ENCODE results near the gene NPAS3.
"Not testable (repeated sequence)": the region's sequence is repeated elsewhere in the genome, so short reads cannot be mapped to it uniquely, and the experiment has no call there.

Gene NPAS3

GRCh38 chr14:33056213-33056612 is 117.5 kb downstream of the NPAS3 start:
- DNase-seq = no peak
- TF ChIP-seq POLR2A (IDR thresholded peaks at IDR 0.05; ENCODE audit: low read length) (no peak), GATA1 (IDR thresholded peaks at IDR 0.05; ENCODE audit: low read depth, low read length) (no peak)

DNA sequence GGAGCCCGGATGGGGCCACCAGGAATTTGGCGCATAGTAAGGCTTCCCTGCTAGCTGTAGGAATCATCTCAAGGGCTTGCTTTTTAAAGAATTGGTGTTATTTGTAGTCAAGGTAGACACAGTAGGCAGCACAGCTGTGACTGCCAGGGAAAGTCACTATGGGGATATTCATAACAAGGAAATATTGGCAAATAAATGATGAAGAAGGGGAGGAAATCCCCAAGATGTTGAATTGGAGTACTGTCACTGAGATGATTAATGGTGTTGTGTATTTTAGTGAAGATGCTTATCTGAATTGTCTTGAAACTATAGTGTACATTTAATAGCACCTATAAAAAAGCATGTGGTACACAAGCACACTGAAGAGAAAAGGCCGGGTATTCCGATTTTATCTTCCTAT is 118.9 kb downstream of the NPAS3 start:
- DNase-seq = no peak
- TF ChIP-seq POLR2A (IDR thresholded peaks at IDR 0.05; ENCODE audit: low read length) = no peak
- no peak for TF ChIP-seq GATA1 (IDR thresholded peaks at IDR 0.05; ENCODE audit: low read depth, low read length)

- TF ChIP-seq POLR2A (IDR thresholded peaks at IDR 0.05; ENCODE audit: low read length) (no peak), GATA1 (IDR thresholded peaks at IDR 0.05; ENCODE audit: low read depth, low read length) (no peak)
- no peak for DNase-seq
Measured at GRCh38 chr14:33061667-33062325, 123.1 kb downstream of the NPAS3 start.

DNA sequence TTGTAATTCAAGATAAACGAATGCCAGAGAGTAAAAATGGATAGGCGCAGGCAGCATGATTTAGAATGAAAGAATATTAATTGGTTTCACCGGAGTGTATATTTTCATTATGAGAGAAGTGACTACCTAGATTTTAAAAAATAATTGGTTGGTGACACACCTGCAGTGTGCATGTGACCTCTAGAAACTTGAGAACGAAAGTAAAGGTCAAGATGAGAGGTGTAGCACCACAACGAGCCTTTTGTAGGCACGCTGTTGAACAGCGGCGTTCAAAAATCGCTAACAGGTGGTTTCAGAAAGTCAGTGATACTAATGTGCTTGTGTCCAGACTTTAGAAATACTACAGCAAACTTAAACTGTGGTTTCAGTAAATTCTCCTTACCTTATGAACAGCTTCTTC is 123.8 kb downstream of the NPAS3 start:
- TF ChIP-seq POLR2A (IDR thresholded peaks at IDR 0.05; ENCODE audit: low read length) (no peak), GATA1 (IDR thresholded peaks at IDR 0.05; ENCODE audit: low read depth, low read length) (no peak)

DNA sequence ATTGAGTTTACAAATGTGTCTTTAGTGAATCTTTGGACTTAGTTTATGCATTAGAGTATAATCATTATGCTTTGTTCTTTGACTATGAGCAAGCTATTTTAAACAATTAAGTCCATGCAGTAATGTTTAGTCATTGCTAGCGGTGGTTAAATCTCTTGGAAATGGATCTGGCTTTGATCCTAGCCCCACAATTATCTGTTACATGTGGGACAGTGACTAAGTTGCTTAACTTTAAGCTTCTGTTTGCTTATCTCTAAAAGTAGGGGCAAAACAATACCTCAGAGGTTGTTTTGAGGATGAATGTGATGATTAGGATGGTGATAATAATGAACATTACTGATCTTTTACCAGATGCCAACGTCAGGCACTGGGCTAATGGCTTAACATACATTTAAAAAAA is 124.2 kb downstream of the NPAS3 start:
- DNase-seq = no peak
- TF ChIP-seq GATA1 (IDR thresholded peaks at IDR 0.05; ENCODE audit: low read depth, low read length) = no peak
- TF ChIP-seq POLR2A (IDR thresholded peaks at IDR 0.05; ENCODE audit: low read length) = no peak

More for the DNA sequence above, 123.8 kb downstream of the NPAS3 start:
- no peak for DNase-seq

DNA sequence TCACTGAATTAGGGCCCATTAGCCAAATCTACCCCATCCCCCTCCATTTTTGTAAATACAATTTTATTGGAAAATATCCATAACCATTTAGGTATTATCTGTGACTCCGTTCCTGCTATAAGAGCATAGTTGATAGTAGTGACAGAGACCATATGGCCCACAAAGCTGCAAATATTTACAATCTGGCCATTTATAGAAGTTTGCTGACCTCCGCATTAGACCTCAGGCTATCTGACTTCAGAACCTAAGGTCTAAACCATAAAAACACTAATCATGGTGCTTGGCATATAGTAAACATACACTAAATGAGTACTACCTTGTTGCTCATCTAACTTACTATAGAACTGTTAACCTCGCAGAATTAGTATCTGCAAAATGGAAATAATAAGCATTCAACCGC is 124.8 kb downstream of the NPAS3 start:
- no peak for DNase-seq
- no peak for TF ChIP-seq GATA1 (IDR thresholded peaks at IDR 0.05; ENCODE audit: low read depth, low read length)
- TF ChIP-seq POLR2A (IDR thresholded peaks at IDR 0.05; ENCODE audit: low read length) = no peak

DNA sequence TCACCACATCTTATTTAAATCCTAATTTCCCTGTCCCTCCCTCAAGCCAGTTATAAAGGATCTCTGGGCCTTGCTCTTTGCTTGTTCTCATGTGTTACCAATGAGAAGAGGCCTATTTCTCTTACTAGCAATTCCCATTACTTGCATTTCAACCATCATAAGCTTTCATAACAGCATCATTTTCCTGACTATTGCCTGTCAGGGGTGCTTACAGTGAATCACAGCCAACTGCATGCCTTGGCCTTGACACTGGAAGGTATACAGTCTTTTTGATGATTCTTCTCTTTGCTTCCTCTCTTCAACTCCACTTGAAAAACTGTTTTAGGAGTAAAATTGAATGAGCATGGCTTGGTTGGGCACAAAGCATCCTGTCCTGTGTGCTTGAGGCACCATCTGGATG is 127.0 kb downstream of the NPAS3 start:
- TF ChIP-seq GATA1 (IDR thresholded peaks at IDR 0.05; ENCODE audit: low read depth, low read length) = no peak
- no peak for TF ChIP-seq POLR2A (IDR thresholded peaks at IDR 0.05; ENCODE audit: low read length)
- DNase-seq = no peak

- no peak for DNase-seq
- TF ChIP-seq GATA1 (IDR thresholded peaks at IDR 0.05; ENCODE audit: low read depth, low read length) (no peak), POLR2A (IDR thresholded peaks at IDR 0.05; ENCODE audit: low read length) (no peak)
Measured at GRCh38 chr14:33068040-33068439, 129.4 kb downstream of the NPAS3 start.

DNA sequence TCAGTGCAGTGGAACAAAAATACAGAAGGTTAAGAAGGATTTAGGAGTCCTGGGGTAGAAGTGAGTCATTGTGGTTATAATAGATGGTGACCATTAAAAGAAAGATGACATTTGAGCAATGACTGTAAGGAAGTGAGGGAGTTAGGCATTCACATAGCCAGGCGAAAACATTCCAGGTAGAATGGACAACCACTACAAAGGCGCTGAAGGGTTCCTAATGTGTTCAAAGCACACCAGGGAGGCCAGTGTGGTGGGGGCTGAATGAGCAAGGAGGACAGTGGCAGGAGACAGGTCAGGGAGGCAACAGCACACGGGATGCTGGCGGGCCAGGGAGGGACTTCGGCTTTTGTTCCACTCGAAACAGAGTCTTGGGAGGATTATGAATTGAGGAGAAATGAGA is 129.9 kb downstream of the NPAS3 start:
- DNase-seq = no peak
- no peak for TF ChIP-seq POLR2A (IDR thresholded peaks at IDR 0.05; ENCODE audit: low read length)

- TF ChIP-seq POLR2A (IDR thresholded peaks at IDR 0.05; ENCODE audit: low read length) (no peak), GATA1 (IDR thresholded peaks at IDR 0.05; ENCODE audit: low read depth, low read length) (no peak)
- no peak for DNase-seq
Measured at GRCh38 chr14:33070475-33070874, 131.8 kb downstream of the NPAS3 start.

DNA sequence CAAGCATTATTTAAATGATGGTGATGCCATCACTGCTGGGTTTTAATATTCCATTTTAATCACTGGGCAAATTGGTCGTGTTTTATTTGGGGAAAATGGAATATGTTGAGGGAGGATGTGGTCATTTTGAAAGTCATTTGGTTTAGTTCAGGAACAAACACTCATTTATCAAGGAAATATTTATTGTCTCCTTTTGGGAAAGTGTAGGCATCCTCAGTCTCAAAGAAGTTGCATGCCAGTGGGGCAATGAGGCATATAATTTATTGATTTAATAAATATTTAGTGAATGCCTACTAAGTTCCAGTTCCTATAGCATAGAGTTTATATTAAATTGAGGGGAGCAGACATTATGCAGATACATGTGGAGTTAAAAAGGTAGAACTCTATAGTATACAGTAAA is 134.3 kb downstream of the NPAS3 start:
- no peak for TF ChIP-seq GATA1 (IDR thresholded peaks at IDR 0.05; ENCODE audit: low read depth, low read length)
- DNase-seq = no peak

GRCh38 chr14:33081259-33081658 is 142.6 kb downstream of the NPAS3 start:
- DNase-seq = no peak

DNA sequence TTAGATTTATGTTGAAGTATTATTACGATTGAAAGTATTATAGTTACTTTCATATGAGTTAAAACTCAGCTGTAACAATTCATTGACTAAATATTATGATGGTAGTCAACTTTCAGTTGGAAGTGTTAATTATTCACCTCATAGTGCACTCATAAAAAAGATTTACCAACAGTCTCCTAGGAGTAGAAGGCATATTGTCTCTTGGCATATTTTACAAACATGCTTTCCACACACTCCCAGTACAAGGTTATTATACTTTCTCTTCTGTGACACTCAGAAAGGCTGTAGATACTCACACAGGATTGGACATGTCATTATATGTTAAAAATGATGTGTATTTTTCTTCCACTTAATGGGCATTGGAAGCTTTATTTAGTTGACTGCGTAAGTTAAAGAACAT is 147.1 kb downstream of the NPAS3 start:
- no peak for DNase-seq
- TF ChIP-seq POLR2A (IDR thresholded peaks at IDR 0.05; ENCODE audit: low read length) = no peak
- TF ChIP-seq GATA1 (IDR thresholded peaks at IDR 0.05; ENCODE audit: low read depth, low read length) = no peak

More at GRCh38 chr14:33081259-33081658, 142.6 kb downstream of the NPAS3 start:
- no peak for TF ChIP-seq POLR2A (IDR thresholded peaks at IDR 0.05; ENCODE audit: low read length)
- no peak for TF ChIP-seq GATA1 (IDR thresholded peaks at IDR 0.05; ENCODE audit: low read depth, low read length)

DNA sequence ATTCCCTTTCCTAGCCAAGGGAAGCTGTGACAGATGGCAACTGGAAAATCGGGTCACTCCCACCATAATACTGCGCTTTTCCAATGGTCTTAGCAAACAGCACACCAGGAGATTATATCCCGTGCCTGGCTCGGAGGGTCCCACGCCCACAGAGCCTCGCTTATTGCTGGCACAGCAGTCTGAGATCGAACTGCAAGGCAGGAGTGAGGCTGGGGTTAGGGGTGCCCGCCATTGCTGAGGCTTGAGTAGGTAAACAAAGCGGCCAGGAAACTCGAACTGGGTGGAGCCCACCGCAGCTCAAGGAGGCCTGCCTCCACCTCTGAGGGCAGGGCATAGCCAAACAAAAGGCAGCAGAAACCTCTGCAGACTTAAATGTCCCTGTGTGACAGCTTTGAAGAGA is 149.6 kb downstream of the NPAS3 start:
- DNase-seq = not testable (repeated sequence)

DNA sequence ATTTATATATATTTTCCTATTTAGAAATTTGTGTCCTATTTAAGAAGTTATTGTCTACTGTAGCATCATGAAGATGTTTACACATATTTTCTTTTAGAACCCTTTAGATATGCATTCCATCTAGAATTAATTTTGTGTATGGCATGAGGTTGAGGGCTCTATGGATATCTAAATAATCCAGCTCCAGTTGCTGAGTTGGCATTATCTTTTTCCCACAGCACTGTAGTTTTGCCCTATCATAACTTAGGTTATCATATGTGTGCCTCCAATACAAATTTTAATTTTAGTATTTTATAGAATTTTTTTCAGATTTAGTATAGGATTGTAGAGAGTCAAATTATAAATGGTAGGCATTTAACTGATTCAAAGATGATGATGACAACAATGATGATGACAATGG is 159.3 kb downstream of the NPAS3 start:
- DNase-seq = no peak
- TF ChIP-seq GATA1 (IDR thresholded peaks at IDR 0.05; ENCODE audit: low read depth, low read length) (no peak), POLR2A (IDR thresholded peaks at IDR 0.05; ENCODE audit: low read length) (no peak)

DNA sequence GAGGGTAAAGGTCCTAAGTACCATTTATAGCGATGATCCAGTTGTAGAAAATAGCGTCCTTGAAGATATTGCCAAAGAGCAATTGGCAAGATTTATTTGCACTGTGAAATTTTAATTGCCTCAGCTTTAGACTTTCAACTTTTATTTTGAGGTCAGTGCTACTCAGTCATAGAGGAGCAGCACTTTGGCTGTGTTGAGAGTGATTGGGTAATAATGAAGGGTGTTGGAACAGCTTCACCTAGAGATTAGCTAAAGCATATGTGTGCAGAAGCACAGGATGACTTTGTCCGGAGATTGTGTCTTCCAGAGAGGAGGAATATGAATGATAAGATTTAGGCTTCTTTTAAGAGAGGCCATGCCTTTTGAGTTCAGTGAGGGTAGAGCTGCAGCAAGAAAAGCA is 164.8 kb downstream of the NPAS3 start:
- no peak for TF ChIP-seq POLR2A (IDR thresholded peaks at IDR 0.05; ENCODE audit: low read length)
- no peak for TF ChIP-seq GATA1 (IDR thresholded peaks at IDR 0.05; ENCODE audit: low read depth, low read length)

More for the DNA sequence above, 164.8 kb downstream of the NPAS3 start:
- no peak for DNase-seq

Data from erythroblast (primary cell).